ENCODE data around the gene TMEM45B. TPM values are rescaled to one million over a fixed set of nuclear protein-coding genes. Genes with fewer than 3 reads are reported as not detected.
"Not testable (repeated sequence)": the region's sequence is repeated elsewhere in the genome, so short reads cannot be mapped to it uniquely, and the experiment has no call there.

The TMEM45B gene
- total RNA-seq, 6 donors from 2014 or later, result 9.4 to 38.7 (median 13.9) TPM

DNA sequence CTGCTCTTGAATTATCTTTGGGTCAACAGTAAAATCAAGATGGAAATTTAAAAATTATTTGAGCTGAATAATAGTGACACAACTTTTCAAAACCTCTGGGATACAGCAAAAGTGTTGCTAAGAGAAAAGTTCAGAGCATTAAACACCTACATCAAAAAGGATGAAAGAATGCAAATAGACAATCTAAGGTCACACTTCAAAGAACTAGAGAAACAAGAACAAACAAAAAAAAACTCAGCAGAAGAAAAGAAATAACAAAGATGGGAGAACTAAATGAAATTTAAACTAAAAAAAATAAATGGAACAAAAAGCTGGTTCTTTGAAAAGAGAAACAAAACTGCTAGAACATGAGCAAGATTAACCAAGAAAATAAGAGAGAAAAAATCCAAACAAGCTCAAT, 15.0 kb upstream of the TMEM45B start:
- ATAC-seq (ENCODE audit: low FRiP score in 2 of 2), result no peak
- no peak for TF ChIP-seq POLR2A (IDR thresholded peaks at IDR 0.05)
- TF ChIP-seq EP300 (IDR thresholded peaks at IDR 0.05), result no peak
- TF ChIP-seq, protein P1, sequence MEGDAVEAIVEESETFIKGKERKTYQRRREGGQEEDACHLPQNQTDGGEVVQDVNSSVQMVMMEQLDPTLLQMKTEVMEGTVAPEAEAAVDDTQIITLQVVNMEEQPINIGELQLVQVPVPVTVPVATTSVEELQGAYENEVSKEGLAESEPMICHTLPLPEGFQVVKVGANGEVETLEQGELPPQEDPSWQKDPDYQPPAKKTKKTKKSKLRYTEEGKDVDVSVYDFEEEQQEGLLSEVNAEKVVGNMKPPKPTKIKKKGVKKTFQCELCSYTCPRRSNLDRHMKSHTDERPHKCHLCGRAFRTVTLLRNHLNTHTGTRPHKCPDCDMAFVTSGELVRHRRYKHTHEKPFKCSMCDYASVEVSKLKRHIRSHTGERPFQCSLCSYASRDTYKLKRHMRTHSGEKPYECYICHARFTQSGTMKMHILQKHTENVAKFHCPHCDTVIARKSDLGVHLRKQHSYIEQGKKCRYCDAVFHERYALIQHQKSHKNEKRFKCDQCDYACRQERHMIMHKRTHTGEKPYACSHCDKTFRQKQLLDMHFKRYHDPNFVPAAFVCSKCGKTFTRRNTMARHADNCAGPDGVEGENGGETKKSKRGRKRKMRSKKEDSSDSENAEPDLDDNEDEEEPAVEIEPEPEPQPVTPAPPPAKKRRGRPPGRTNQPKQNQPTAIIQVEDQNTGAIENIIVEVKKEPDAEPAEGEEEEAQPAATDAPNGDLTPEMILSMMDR (IDR thresholded peaks at IDR 0.05), result no peak
- no peak for TF ChIP-seq POLR2AphosphoS5 (IDR thresholded peaks at IDR 0.05)

DNA sequence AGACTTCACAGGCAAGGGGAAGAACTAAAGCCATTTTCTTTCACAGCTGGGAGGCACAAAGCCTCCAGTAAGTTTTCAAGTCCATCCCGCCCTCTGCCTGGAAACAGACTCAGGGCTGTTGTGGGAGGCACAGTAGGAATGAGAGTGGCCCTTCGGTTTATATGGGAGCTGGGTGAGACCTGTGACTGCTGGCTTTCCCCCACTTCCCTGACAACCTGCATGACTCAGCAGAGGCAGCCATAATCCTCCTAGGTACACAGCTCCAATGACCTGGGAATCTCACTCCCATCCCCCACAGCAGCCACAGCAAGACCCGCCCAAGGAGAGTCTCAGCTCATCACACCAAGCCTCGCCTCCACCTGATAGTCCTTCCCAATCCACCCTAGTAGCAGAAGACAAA, 12.1 kb upstream of the TMEM45B start:
- no peaks in the 10 kb centered on the region for H3K27me3 ChIP-seq
- no peak for ATAC-seq (ENCODE audit: low FRiP score in 2 of 2)
- H3K4me1 ChIP-seq, result no peaks in the 10 kb centered on the region
- DNase-seq, result no peak
- no peak overlapping the region for H3K4me3 ChIP-seq
- 81 to 90% methylated on average over 3 to 4 of the region's 4 CpGs for WGBS, 2 donors
- peaks cover 0 to 4% (median 0%) of the 10 kb centered on the region in 4 donors for H3K9me3 ChIP-seq
- no peaks in the 10 kb centered on the region for H3K36me3 ChIP-seq
- TF ChIP-seq EP300 (IDR thresholded peaks at IDR 0.05), result no peak
- TF ChIP-seq POLR2AphosphoS5 (IDR thresholded peaks at IDR 0.05), result no peak
- no peak for TF ChIP-seq POLR2A (IDR thresholded peaks at IDR 0.05)
- TF ChIP-seq, protein P1 (IDR thresholded peaks at IDR 0.05), result no peak
- H3K27ac ChIP-seq, result no peak overlapping the region

More for the DNA sequence above, 15.0 kb upstream of the TMEM45B start:
- Histone ChIP-seq H3K9me3 (peaks cover 0 to 4% (median 0%) of the 10 kb centered on the region in 4 donors), H3K36me3 (no peaks in the 10 kb centered on the region), H3K27ac (no peak overlapping the region), H3K27me3 (no peaks in the 10 kb centered on the region), H3K4me3 (no peak overlapping the region), H3K4me1 (no peaks in the 10 kb centered on the region)
- DNase-seq, result no peak

DNA sequence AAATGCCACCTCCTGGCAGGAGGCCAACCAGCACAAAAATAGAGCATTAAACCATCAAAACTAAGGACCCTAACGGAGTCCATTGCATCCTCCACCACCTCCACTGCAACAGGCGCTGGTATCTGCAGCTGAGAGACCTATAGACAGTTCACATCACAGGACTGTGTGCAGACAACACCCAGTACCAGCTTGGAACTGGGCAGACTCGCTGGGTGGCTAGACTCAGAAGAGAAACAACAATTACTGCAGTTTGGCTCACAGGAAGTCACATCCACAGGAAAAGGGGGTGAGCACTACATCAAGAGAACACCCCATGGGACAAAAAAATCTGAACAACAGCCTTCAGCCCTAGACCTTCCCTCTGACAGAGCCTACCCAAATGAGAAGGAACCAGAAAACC, 11.6 kb upstream of the TMEM45B start:
- ATAC-seq (ENCODE audit: low FRiP score in 2 of 2), result no peak

DNA sequence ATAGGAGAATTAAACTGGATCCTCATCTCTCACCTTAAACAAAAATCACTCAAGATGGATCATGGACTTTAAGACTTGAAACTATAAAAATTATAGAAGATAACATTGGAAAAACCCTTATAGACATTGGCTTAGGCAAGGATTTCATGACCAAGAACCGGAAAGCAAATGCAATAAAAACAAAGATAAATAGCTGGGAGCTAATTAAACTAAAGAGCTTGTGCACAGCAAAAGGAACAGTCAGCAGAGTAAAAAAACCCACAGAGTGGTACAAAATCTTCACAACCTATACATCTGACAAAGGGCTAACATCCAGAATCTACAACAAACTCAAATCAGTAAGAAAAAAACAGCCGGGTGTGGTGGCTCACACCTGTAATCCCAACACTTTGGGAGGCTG, 7.4 kb upstream of the TMEM45B start:
- not testable (repeated sequence) for H3K27me3 ChIP-seq; H3K36me3 ChIP-seq; H3K4me1 ChIP-seq; DNase-seq; H3K4me3 ChIP-seq; H3K9me3 ChIP-seq; H3K27ac ChIP-seq; ATAC-seq (ENCODE audit: low FRiP score in 2 of 2)
- WGBS, 2 donors, result 99 to 100% methylated on average over 2 of the region's 2 CpGs

More for the DNA sequence above, 11.6 kb upstream of the TMEM45B start:
- no peak overlapping the region for H3K27ac ChIP-seq
- peaks cover 0 to 4% (median 0%) of the 10 kb centered on the region in 4 donors for H3K9me3 ChIP-seq
- WGBS, 2 donors, result 70 to 78% methylated on average over 3 of the region's 3 CpGs
- H3K36me3 ChIP-seq, result no peaks in the 10 kb centered on the region
- H3K4me1 ChIP-seq, result no peaks in the 10 kb centered on the region
- no peak for TF ChIP-seq EP300 (IDR thresholded peaks at IDR 0.05)
- TF ChIP-seq POLR2A (IDR thresholded peaks at IDR 0.05), result no peak
- no peak for TF ChIP-seq POLR2AphosphoS5 (IDR thresholded peaks at IDR 0.05)
- TF ChIP-seq, protein P1 (IDR thresholded peaks at IDR 0.05), result no peak
- no peak overlapping the region for H3K4me3 ChIP-seq
- no peaks in the 10 kb centered on the region for H3K27me3 ChIP-seq
- no peak for DNase-seq

DNA sequence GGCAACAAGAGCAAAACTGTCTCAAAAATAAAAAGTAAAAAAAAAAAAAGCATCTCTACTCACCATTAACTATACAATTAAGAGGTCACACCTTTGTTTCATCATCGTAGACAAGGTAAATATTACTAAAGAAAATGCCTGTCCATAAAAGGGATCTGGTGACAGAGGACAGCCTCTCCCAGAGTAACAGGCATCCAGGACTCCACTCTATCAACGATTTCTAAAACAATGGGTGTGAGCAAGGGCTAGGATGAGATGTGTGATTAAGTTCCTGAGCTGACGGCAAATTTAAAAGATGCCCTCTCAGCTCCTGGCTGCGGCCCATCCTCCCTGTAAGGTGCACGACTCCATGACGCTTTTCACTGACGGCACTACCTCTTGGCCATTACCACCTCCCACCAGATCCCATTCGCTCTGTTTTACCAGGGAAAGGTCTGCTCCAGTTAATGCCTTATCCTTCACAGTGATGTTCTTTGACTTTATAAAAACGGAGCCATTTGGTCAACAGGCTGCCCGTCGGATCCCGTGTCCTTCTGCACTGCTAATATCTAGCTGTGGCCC, 2.3 kb upstream of the TMEM45B start:
- Histone ChIP-seq H3K9me3 (no peaks in the 10 kb centered on the region), H3K27me3 (peaks cover 0 to 8% (median 0%) of the 10 kb centered on the region in 4 donors), H3K4me1 (peaks cover 0 to 5% (median 0%) of the 10 kb centered on the region in 4 donors), H3K4me3 (no peak overlapping the region), H3K36me3 (no peaks in the 10 kb centered on the region), H3K27ac (no peak overlapping the region)
- TF ChIP-seq, protein P1 (IDR thresholded peaks at IDR 0.05), result no peak
- no peak for TF ChIP-seq POLR2A (IDR thresholded peaks at IDR 0.05)
- no peak for TF ChIP-seq EP300 (IDR thresholded peaks at IDR 0.05)
- no peak for TF ChIP-seq POLR2AphosphoS5 (IDR thresholded peaks at IDR 0.05)
- WGBS, 2 donors, result 82 to 88% methylated on average over 12 of the region's 12 CpGs
- ATAC-seq (ENCODE audit: low FRiP score in 2 of 2), result no peak
- no peak for DNase-seq

Measured in upper lobe of left lung (tissue), 6 donors.